H54 (cell line): ENCODE measurements around the gene EDN3.

ENCODE experiments used
- DNase-seq: peaks from one replicate; pipeline ENCODE4 v3.0.0; 2011; ENCODE audit warnings: low spot score, mixed read lengths; ENCODE audit not compliant: insufficient read length
- FAIRE-seq: peaks from 3 replicates; lab custom pipeline; 2011; peaks lifted over from hg19 to GRCh38; lab: Jason Lieb, UNC
- POLR2A ChIP-seq: IDR thresholded peaks from 2 replicates; pipeline ENCODE4 v1.6.1; 2011; ENCODE audit warnings: low read depth, mild to moderate bottlenecking, low read length

The EDN3 gene

DNA sequence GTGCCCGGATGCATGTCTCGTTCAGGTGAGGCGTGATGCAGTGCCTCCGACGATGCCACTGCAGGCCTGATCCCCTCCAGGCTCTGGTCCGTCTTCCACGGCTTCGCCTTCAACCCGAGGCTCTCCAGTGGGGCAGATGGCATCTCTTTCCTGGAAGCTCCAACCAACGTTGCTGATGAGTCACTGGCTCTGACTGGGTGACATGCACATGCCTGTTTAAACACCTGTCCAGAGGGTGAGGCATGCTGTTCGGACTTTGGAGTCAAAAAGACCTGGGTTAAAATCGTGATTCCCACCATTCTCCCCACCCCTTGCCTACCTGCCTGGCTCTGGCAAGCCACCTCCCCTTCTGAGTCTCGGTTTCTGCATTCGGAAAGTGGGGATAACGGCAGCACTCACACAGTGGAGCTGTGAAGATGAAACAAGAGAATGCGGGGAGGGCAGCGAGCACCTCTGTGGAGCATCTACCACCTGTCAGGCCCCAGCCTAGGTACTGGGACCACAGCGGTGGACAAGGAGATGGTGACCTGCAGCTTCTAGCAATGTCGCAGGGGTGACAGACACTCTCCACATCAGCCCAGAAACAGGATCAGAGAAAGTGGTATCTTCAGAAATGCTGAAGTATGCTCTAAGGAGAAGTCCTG, 8.5 kb upstream of the EDN3 start:
- FAIRE-seq, result no peak

DNA sequence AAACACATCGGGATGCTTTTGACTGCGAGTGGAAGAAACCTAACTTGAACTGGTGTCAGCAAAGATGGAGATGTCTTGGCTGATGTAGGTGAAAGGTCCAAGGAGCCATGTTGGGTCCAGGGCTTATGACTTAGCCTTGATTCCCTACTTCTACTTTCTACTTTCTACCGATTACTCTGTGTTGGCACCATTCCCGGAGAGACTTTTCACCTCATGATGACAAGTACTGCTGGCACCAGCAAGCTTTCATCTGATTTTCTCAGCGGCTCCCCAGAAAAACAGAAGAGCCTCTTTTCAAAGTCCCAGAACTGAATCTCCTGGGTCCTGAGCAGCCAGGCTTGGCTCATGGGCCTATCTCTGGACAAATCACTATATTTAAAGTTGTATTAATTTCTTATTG, 4.9 kb upstream of the EDN3 start:
- no peak for FAIRE-seq
- TF ChIP-seq POLR2A, result no peak
- no peak for DNase-seq

More for the DNA sequence above, 8.5 kb upstream of the EDN3 start:
- DNase-seq, result no peak
- TF ChIP-seq POLR2A, result no peak

DNA sequence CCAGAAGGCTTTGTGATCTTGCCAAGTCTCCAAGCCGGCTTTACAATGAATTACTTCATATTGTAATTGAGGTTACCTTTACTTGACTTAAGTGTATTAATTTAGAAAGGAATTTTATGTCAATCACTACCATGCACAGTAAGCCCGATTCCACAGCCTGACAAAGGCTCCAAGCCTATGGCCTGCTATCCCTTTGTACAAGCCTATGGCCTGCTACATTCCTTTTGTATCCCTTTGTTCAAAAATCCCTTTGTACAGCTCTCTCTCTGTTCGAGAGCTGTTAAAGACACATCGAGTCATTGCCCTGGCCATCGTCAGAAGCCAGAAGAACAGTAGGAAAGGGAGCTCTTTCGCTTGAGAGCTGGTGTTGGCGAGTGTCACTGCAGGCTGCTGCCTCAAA, 2.7 kb upstream of the EDN3 start:
- DNase-seq, result no peak
- FAIRE-seq, result no peak
- no peak for TF ChIP-seq POLR2A

DNA sequence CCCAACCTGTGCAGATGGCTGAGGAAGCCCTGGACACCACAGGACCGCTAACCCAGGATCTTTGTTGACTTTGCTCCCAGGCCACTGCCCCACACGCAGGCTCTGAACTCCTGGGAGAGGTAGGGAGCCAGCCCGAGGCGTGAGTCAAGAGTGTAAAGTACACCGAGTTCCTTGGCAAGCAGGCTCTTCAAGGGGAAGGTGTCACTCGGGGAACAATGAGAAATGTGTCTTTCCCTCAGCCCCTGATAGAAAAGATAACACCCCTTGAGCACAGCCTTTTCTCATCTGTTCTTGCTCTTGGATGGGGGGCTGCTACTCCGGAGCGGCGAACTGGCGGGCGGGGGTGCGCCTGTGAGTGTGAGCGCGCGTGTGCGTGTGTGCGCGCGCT, 472 bp upstream of the EDN3 start:
- FAIRE-seq, result no peak
- DNase-seq, result no peak
- no peak for TF ChIP-seq POLR2A

GRCh38 chr20:59301343-59302007, 1.1 kb downstream of the EDN3 start:
- no peak for TF ChIP-seq POLR2A
- no peak for FAIRE-seq

GRCh38 chr20:59305908-59306655, 5.7 kb downstream of the EDN3 start:
- DNase-seq (no peak), FAIRE-seq (no peak)
- no peak for TF ChIP-seq POLR2A

More at GRCh38 chr20:59301343-59302007, 1.1 kb downstream of the EDN3 start:
- no peak for DNase-seq

- FAIRE-seq, result no peak
These were observed 6.9 kb downstream of the EDN3 start for GRCh38 chr20:59307270-59307669.

GRCh38 chr20:59308493-59309201, 8.2 kb downstream of the EDN3 start:
- no peak for FAIRE-seq
- no peak for TF ChIP-seq POLR2A
- no peak for DNase-seq

More at GRCh38 chr20:59307270-59307669, 6.9 kb downstream of the EDN3 start:
- no peak for TF ChIP-seq POLR2A
- DNase-seq, result no peak

- no peak for DNase-seq
- no peak for FAIRE-seq
- no peak for TF ChIP-seq POLR2A
These were observed 8.8 kb downstream of the EDN3 start for GRCh38 chr20:59309218-59309617.

DNA sequence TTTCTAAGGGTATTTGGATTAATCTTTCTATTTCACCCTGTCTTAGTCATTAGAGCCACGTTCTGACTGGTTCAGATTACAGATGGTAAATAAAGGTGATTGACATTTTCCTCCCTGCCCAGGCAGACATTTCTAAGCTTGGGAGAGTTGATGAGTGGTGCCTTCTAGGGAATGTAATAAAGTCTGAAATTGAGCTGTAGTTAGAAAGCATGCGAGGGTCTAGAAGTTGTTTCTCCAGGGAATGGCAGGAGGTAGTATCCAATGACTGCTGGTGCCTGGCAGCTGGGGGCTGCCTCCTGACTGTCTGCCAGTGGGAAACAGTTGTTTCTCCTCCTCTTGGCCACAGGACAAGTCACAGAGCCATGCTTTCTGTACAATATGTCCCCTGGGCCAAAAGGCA, 14.6 kb downstream of the EDN3 start:
- TF ChIP-seq POLR2A, result no peak
- no peak for FAIRE-seq
- no peak for DNase-seq

DNA sequence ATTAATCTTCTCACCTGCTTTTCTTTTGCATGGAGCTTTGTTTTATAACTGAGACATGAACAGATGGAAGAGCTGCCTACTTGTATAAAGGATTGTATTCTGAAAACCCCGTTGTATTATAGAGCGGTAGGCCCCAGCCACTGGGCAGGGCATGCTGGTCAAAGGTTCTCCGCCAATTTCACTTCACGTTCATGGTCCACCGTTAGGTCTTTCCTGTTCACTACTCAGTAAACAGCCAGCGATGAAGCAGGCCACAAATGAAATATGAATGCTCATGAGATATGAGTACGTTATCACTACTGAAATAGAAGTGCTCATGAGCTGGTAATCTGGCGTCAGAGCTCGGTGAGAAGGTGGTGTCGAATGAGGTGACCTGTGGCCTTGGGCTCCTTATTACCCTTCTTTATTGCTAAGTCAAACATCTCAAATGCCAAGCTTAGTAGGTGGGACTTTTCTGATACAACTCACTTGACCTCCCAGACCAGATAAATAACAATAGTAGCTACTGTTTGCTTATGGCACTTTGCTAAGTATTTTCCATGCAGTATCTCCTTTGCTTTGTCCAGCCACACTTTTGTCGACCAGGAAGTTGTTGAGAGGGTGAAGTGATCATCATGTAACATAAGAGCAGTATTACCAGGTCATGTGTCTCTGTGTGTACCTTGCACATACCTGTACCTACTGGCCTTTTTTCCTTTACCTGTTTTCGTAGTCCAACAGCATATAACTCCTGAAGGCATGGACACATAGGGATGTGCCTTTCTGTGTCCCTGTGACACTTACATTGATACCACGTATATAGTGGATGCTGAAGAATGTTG, 16.7 kb downstream of the EDN3 start:
- no peak for FAIRE-seq

GRCh38 chr20:59318201-59318790, 17.9 kb downstream of the EDN3 start:
- no peak for TF ChIP-seq POLR2A
- no peak for DNase-seq
- FAIRE-seq, result no peak

More for the DNA sequence above, 16.7 kb downstream of the EDN3 start:
- no peak for TF ChIP-seq POLR2A
- no peak for DNase-seq

GRCh38 chr20:59318803-59319202, 18.4 kb downstream of the EDN3 start:
- FAIRE-seq (no peak), DNase-seq (no peak)
- TF ChIP-seq POLR2A, result no peak
